ENCODE data around the gene OSTC.

DNA sequence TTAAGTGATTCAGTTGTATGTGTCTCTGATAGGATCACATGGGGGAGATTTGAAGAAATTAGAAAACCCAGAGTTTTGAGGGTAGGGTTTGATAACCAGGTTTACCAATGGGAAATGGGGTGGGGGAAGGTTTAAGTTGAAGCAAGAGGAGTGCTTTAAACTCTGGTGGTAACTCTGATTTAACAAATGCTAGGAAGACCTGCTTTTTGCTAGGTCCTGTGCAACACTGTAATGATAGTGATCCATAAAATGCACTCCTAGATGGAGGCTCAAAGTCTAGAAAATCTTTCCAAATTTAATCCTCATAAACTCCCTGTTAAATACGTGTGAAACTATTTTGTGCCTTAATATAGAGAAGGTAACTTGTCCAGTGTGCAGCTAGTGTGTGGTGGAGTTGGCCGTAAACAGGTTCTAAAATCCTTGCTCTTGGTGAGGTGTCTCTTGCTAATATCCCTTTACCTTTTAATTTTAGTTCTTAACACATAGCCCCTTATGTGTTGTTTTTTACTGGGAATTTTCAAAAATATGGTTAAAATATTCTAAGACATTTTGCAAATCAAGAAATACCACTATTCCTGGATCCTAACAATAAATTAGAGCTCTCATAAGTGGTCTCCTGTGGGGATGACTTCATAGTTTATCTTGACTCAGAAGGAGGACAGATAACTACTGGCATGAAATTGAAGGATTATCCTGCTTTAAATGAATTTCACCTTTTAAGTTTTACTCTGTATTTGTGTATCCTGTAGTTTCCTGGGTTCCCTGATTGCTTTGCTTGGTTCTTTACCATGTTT lies 25.9 kb upstream of the OSTC start:
- TF ChIP-seq, protein P1, sequence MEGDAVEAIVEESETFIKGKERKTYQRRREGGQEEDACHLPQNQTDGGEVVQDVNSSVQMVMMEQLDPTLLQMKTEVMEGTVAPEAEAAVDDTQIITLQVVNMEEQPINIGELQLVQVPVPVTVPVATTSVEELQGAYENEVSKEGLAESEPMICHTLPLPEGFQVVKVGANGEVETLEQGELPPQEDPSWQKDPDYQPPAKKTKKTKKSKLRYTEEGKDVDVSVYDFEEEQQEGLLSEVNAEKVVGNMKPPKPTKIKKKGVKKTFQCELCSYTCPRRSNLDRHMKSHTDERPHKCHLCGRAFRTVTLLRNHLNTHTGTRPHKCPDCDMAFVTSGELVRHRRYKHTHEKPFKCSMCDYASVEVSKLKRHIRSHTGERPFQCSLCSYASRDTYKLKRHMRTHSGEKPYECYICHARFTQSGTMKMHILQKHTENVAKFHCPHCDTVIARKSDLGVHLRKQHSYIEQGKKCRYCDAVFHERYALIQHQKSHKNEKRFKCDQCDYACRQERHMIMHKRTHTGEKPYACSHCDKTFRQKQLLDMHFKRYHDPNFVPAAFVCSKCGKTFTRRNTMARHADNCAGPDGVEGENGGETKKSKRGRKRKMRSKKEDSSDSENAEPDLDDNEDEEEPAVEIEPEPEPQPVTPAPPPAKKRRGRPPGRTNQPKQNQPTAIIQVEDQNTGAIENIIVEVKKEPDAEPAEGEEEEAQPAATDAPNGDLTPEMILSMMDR (IDR thresholded peaks at IDR 0.05): no peak
- no peak for TF ChIP-seq POLR2A (IDR thresholded peaks at IDR 0.05)
